GM12872 (cell line): ENCODE data around the gene RSPH1.

Source experiments
- CTCF ChIP-seq: IDR thresholded peaks from 3 replicates; pipeline ENCODE4 v1.5.1; 2011; ENCODE audit warnings: low read depth, mild to moderate bottlenecking, low read length, moderate library complexity; ENCODE audit not compliant: insufficient read depth

RSPH1 gene

GRCh38 chr21:42496120-42496838 is at the start of gene RSPH1:
Gene RSPH1 (minus strand): TSS chr21:42496224. CDS start chr21:42496186, 38 bp downstream.
- no peak for TF ChIP-seq CTCF

GRCh38 chr21:42545745-42546144 is 49.7 kb upstream of the RSPH1 start:
- TF ChIP-seq CTCF, result no peak

GRCh38 chr21:42545317-42545716 is 49.3 kb upstream of the RSPH1 start:
- TF ChIP-seq CTCF, result no peak

- TF ChIP-seq CTCF, result no peak
Observed at GRCh38 chr21:42544544-42544943, 48.5 kb upstream of the RSPH1 start.

- TF ChIP-seq CTCF, result no peak
Observed at GRCh38 chr21:42543106-42543847, 47.3 kb upstream of the RSPH1 start.

GRCh38 chr21:42542596-42542995 is 46.6 kb upstream of the RSPH1 start:
- TF ChIP-seq CTCF, result no peak

- TF ChIP-seq CTCF, result no peak
Observed at GRCh38 chr21:42542196-42542595, 46.2 kb upstream of the RSPH1 start.
